Fibroblast of the aortic adventitia (primary cell): Measurements from ENCODE around the gene TMEM17. TPM values are rescaled to one million over a fixed set of nuclear protein-coding genes. Genes with fewer than 3 reads are reported as not detected.

Experiments used
- DNase-seq: peaks from one replicate; pipeline ENCODE4 v3.0.0-alpha.2; 2010; ENCODE audit warnings: low read depth
- H3K4me3 ChIP-seq: 2 replicates; pipeline ENCODE4 v1.5.1; 2011; ENCODE audit warnings: low read depth, mild to moderate bottlenecking, control low read depth, low read length, moderate library complexity
- CTCF ChIP-seq: IDR thresholded peaks from 2 replicates; pipeline ENCODE4 v1.5.1; 2011; ENCODE audit warnings: mild to moderate bottlenecking, low read length, control low read depth, inconsistent platforms; ENCODE audit not compliant: insufficient read depth
- total RNA-seq: library from RNA; depleted of rRNA; stranded (reverse); fragments of >200 nt; gene quantifications from 2 replicates; pipeline ENCODE4 v1.2.3, GENCODE V29; 2012; ENCODE audit warnings: low replicate concordance

Gene TMEM17
- total RNA-seq, 1 donor: 4.4 TPM

GRCh38 chr2:62464221-62465007 is 41.6 kb downstream of the TMEM17 start:
- no peak for TF ChIP-seq CTCF
- H3K4me3 ChIP-seq: no peak overlapping the region
- DNase-seq: no peak

- H3K4me3 ChIP-seq: no peak overlapping the region
- TF ChIP-seq CTCF: no peak
- DNase-seq: no peak
These were observed 43.8 kb downstream of the TMEM17 start for GRCh38 chr2:62462211-62462610.

GRCh38 chr2:62461707-62462106 is 44.3 kb downstream of the TMEM17 start:
- no peak overlapping the region for H3K4me3 ChIP-seq
- peak; percentile 76 for DNase-seq
- no peak for TF ChIP-seq CTCF

- H3K4me3 ChIP-seq: no peak overlapping the region
- TF ChIP-seq CTCF: no peak
- no peak for DNase-seq
These were observed 44.9 kb downstream of the TMEM17 start for GRCh38 chr2:62461017-62461553.

- no peak for DNase-seq
- TF ChIP-seq CTCF: no peak
- H3K4me3 ChIP-seq: no peak overlapping the region
These were observed 45.8 kb downstream of the TMEM17 start for GRCh38 chr2:62460175-62460574.

GRCh38 chr2:62459672-62460071 is 46.3 kb downstream of the TMEM17 start:
- no peak for DNase-seq
- no peak overlapping the region for H3K4me3 ChIP-seq
- no peak for TF ChIP-seq CTCF
